ENCODE results near the gene ANK2.
A peak's percentile ranks its signal among the peaks of the same experiment; 100 is the strongest.

Gene ANK2

DNA sequence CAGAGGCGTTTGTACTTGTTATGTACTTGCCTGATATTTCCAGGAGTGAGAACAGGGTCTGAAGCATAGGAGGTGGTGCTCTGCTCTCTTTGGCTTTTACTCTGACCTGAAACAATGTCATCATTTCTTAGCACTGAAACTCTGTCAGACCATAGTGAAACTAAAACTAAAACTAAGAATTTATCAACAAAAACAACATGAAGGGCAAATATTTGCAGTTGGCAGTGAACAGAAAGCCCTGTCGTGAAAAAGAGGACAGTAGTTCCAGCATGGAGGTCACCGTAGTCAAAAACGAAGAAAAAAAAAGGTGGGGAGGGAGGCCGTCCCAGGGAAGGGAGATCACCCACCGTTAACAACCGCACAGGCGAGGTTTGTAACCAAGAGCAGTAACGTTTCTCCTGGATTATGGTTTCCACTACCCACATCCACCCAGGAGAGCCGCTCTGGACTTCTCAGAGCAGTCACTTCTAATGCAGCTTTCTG is 97.5 kb downstream of the ANK2 start:
- Histone ChIP-seq H3K27me3 (ENCODE audit: insufficient read depth, low read length, poor library complexity, severe bottlenecking) (no peaks in the 10 kb centered on the region), H3K4me1 (ENCODE audit: insufficient read depth, low read length, poor library complexity, severe bottlenecking) (no peaks in the 10 kb centered on the region), H4K20me1 (ENCODE audit: insufficient read depth, low read length, poor library complexity, severe bottlenecking) (no peaks in the 10 kb centered on the region), H3K79me2 (ENCODE audit: insufficient read depth, low read length) (no peaks in the 10 kb centered on the region), H3K9ac (ENCODE audit: low read depth, low read length, poor library complexity, severe bottlenecking) (no peak overlapping the region), H3K4me3 (ENCODE audit: low read length, poor library complexity, severe bottlenecking) (no peak overlapping the region), H3K36me3 (ENCODE audit: insufficient read depth, low read length) (no peaks in the 10 kb centered on the region), H2AFZ (ENCODE audit: low read length) (peak overlapping the region; percentile 46; the same call in 1 of the 2 replicates), H3F3A (ENCODE audit: low read depth) (no peaks in the 10 kb centered on the region), H3K4me2 (ENCODE audit: low read depth, low read length, poor library complexity, severe bottlenecking) (peak overlapping the region; percentile 16), H3K9me3 (ENCODE audit: insufficient read depth, low read depth, low read length) (no peaks in the 10 kb centered on the region), H3K9me2 (replicated peaks; ENCODE audit: low read depth, low read length) (no peaks in the 10 kb centered on the region)
- TF ChIP-seq EZH2phosphoT487 (IDR thresholded peaks at IDR 0.05; ENCODE audit: borderline replicate concordance): no peak
- TF ChIP-seq, protein P1, sequence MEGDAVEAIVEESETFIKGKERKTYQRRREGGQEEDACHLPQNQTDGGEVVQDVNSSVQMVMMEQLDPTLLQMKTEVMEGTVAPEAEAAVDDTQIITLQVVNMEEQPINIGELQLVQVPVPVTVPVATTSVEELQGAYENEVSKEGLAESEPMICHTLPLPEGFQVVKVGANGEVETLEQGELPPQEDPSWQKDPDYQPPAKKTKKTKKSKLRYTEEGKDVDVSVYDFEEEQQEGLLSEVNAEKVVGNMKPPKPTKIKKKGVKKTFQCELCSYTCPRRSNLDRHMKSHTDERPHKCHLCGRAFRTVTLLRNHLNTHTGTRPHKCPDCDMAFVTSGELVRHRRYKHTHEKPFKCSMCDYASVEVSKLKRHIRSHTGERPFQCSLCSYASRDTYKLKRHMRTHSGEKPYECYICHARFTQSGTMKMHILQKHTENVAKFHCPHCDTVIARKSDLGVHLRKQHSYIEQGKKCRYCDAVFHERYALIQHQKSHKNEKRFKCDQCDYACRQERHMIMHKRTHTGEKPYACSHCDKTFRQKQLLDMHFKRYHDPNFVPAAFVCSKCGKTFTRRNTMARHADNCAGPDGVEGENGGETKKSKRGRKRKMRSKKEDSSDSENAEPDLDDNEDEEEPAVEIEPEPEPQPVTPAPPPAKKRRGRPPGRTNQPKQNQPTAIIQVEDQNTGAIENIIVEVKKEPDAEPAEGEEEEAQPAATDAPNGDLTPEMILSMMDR (conservative IDR thresholded peaks at IDR 0.05; ENCODE audit: low read length): no peak

DNA sequence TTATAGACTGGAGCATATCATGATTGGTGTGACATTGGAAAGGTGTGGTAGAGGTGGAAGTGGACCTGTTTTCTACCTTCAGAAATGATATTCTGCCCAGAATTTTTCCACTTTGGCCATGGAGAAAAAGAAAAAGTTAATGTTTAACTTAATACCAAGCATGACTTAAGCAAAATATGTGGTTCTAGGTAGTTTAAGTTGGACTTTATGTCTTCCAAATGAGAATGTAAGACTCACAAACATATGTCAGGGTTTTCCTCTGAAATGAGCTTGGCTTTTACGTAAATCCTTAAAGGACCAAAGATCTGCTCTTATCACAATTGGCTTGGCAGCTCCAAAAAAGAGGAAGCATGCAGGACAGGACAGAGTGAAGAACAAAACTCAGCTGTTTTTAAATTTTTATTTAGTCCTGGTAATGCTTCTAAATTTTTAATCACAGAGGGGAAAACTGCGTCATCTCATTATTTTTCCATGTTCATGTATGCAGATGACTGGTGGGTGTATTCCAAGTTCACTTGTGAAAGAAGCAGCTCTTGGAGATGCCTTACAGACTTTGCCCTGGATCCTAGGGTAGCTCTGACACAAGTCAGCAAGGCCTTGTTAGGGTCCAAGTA is 98.2 kb downstream of the ANK2 start:
- Histone ChIP-seq H3K4me3 (ENCODE audit: low read length, poor library complexity, severe bottlenecking) (no peak overlapping the region), H2AFZ (ENCODE audit: low read length) (peak overlapping the region; percentile 46; the same call in 1 of the 2 replicates), H3K9ac (ENCODE audit: low read depth, low read length, poor library complexity, severe bottlenecking) (no peak overlapping the region), H3K4me2 (ENCODE audit: low read depth, low read length, poor library complexity, severe bottlenecking) (no peak overlapping the region), H3K9me3 (ENCODE audit: insufficient read depth, low read depth, low read length) (no peaks in the 10 kb centered on the region), H3K9me2 (replicated peaks; ENCODE audit: low read depth, low read length) (no peaks in the 10 kb centered on the region), H3K27me3 (ENCODE audit: insufficient read depth, low read length, poor library complexity, severe bottlenecking) (no peaks in the 10 kb centered on the region), H3K79me2 (ENCODE audit: insufficient read depth, low read length) (no peaks in the 10 kb centered on the region), H3K4me1 (ENCODE audit: insufficient read depth, low read length, poor library complexity, severe bottlenecking) (no peaks in the 10 kb centered on the region), H4K20me1 (ENCODE audit: insufficient read depth, low read length, poor library complexity, severe bottlenecking) (no peaks in the 10 kb centered on the region), H3F3A (ENCODE audit: low read depth) (no peaks in the 10 kb centered on the region), H3K36me3 (ENCODE audit: insufficient read depth, low read length) (no peaks in the 10 kb centered on the region)
- TF ChIP-seq, protein P1 (conservative IDR thresholded peaks at IDR 0.05; ENCODE audit: low read length): no peak
- TF ChIP-seq EZH2phosphoT487 (IDR thresholded peaks at IDR 0.05; ENCODE audit: borderline replicate concordance): no peak

DNA sequence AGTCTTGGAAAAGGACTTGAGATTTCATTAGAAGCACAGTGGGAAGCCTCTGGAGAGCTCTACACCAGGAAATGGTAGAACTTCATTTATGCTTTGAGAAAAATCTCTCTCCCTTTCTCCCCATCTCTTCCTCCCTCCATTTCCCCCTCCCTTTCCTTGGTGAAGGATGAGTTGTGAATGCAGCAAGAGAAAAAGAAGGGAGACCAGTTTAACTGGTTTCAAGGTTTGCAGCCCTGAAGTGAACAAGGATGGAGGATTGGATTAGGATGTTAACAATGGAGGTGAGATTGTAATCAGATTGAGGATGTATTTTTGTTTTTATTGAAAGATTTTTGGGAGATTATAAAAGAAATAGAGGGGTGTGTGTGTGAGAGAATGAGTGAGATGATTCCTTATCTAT is 99.5 kb downstream of the ANK2 start:
- Histone ChIP-seq H3K9ac (ENCODE audit: low read depth, low read length, poor library complexity, severe bottlenecking) (no peak overlapping the region), H3K9me2 (replicated peaks; ENCODE audit: low read depth, low read length) (no peaks in the 10 kb centered on the region), H3K4me3 (ENCODE audit: low read length, poor library complexity, severe bottlenecking) (no peak overlapping the region), H3K36me3 (ENCODE audit: insufficient read depth, low read length) (no peaks in the 10 kb centered on the region), H3K79me2 (ENCODE audit: insufficient read depth, low read length) (no peaks in the 10 kb centered on the region), H3F3A (ENCODE audit: low read depth) (no peaks in the 10 kb centered on the region), H3K9me3 (ENCODE audit: insufficient read depth, low read depth, low read length) (no peaks in the 10 kb centered on the region), H3K4me1 (ENCODE audit: insufficient read depth, low read length, poor library complexity, severe bottlenecking) (no peaks in the 10 kb centered on the region), H2AFZ (ENCODE audit: low read length) (no peak overlapping the region), H4K20me1 (ENCODE audit: insufficient read depth, low read length, poor library complexity, severe bottlenecking) (no peaks in the 10 kb centered on the region), H3K4me2 (ENCODE audit: low read depth, low read length, poor library complexity, severe bottlenecking) (no peak overlapping the region), H3K27me3 (ENCODE audit: insufficient read depth, low read length, poor library complexity, severe bottlenecking) (no peaks in the 10 kb centered on the region)
- no peak for TF ChIP-seq EZH2phosphoT487 (IDR thresholded peaks at IDR 0.05; ENCODE audit: borderline replicate concordance)
- TF ChIP-seq, protein P1 (conservative IDR thresholded peaks at IDR 0.05; ENCODE audit: low read length): no peak

Data from Loucy (cell line).